Smooth muscle cell (in vitro differentiated cells): Measurements from ENCODE around the gene TMEM26. TPM values are rescaled to one million over a fixed set of nuclear protein-coding genes. Genes with fewer than 3 reads are reported as not detected.

Experiments used
- DNase-seq: peaks from one replicate; lab custom pipeline; 2025; ENCODE audit not compliant: unreplicated experiment; lab: John Stamatoyannopoulos, UW
- H2AFZ ChIP-seq: fragments of 200-600 bp; sonication (generic); 2 replicates; pipeline ENCODE4 v1.6.0; 2016; ENCODE audit warnings: antibody characterized with exemption, low read depth, mild to moderate bottlenecking
- H3F3A ChIP-seq: fragments of 200-600 bp; sonication (generic); 2 replicates; pipeline ENCODE4 v1.6.0; 2017; ENCODE audit warnings: antibody characterized with exemption, low read depth
- H3K27ac ChIP-seq: fragments of 200-600 bp; sonication (generic); 2 replicates; pipeline ENCODE4 v1.5.1; 2016; ENCODE audit warnings: low read depth, mild to moderate bottlenecking
- H3K27me3 ChIP-seq: fragments of 200-600 bp; sonication (generic); 2 replicates; pipeline ENCODE4 v1.6.1; 2016; ENCODE audit warnings: low read depth, mild to moderate bottlenecking
- H3K36me3 ChIP-seq: fragments of 200-600 bp; sonication (generic); 2 replicates; pipeline ENCODE4 v1.5.1; 2016; ENCODE audit warnings: low read depth
- H3K4me1 ChIP-seq: fragments of 200-600 bp; sonication (generic); 2 replicates; pipeline ENCODE4 v1.5.1; 2016; ENCODE audit warnings: low read depth
- H3K4me2 ChIP-seq: fragments of 200-600 bp; sonication (generic); 2 replicates; pipeline ENCODE4 v1.6.0; 2016; ENCODE audit warnings: mild to moderate bottlenecking
- H3K4me3 ChIP-seq: fragments of 200-600 bp; sonication (generic); 2 replicates; pipeline ENCODE4 v1.5.1; 2016; ENCODE audit warnings: mild to moderate bottlenecking
- H3K79me2 ChIP-seq: fragments of 200-600 bp; sonication (generic); 2 replicates; pipeline ENCODE4 v1.6.0; 2016; ENCODE audit warnings: low read depth, mild to moderate bottlenecking
- H3K9ac ChIP-seq: fragments of 200-600 bp; sonication (generic); 2 replicates; pipeline ENCODE4 v1.6.0; 2016; ENCODE audit warnings: low read depth
- H3K9me3 ChIP-seq: fragments of 200-600 bp; sonication (generic); replicated peaks from 2 replicates; pipeline ENCODE4 v1.5.1; 2016; ENCODE audit warnings: low read depth
- H4K20me1 ChIP-seq: fragments of 200-600 bp; sonication (generic); 2 replicates; pipeline ENCODE4 v1.6.0; 2016; ENCODE audit warnings: low read depth
- CTCF ChIP-seq: fragments of 200-600 bp; sonication (generic); IDR thresholded peaks from 2 replicates; pipeline ENCODE4 v1.5.1; 2017; ENCODE audit warnings: borderline replicate concordance, mild to moderate bottlenecking, antibody characterized with exemption; ENCODE audit not compliant: insufficient read depth, poor library complexity, severe bottlenecking
- WGBS: methylation state at CpG from one replicate; pipeline ENCODE4 v1.1.7; 2016; ENCODE audit warnings: low lambda C conversion rate; 5-methylcytosine and 5-hydroxymethylcytosine counted together
- polyA plus RNA-seq: library from polyadenylated mRNA; unstranded; fragments of >200 nt; fragmentation: Nextera tagmentation; extraction: Ambion mirVana; gene quantifications from 2 replicates; pipeline ENCODE4 v1.2.1, GENCODE V29; 2016
- total RNA-seq: library from RNA; depleted of rRNA; stranded (reverse); fragments of >200 nt; gene quantifications from 2 replicates; pipeline ENCODE4 v1.2.3, GENCODE V29; 2014

TMEM26 gene
- total and polyA plus RNA-seq, 2 experiments from 2014 or later: not detected

GRCh38 chr10:61487506-61487905, 34.3 kb upstream of the TMEM26 start:
- WGBS: 78% methylated on average over 5 of the region's 5 CpGs
- Histone ChIP-seq H3F3A (no peaks in the 10 kb centered on the region), H3K4me3 (no peak overlapping the region), H3K27ac (no peak overlapping the region), H2AFZ (no peak overlapping the region), H3K4me2 (no peak overlapping the region), H3K9ac (no peak overlapping the region), H3K79me2 (no peaks in the 10 kb centered on the region), H3K9me3 (no peaks in the 10 kb centered on the region), H3K36me3 (no peaks in the 10 kb centered on the region), H3K4me1 (no peaks in the 10 kb centered on the region), H3K27me3 (no peaks in the 10 kb centered on the region), H4K20me1 (no peaks in the 10 kb centered on the region)
- no peak for TF ChIP-seq CTCF
- DNase-seq: no peak

- no peak for TF ChIP-seq CTCF
- H3K4me3 ChIP-seq: no peak overlapping the region
- H3K36me3 ChIP-seq: no peaks in the 10 kb centered on the region
- H3K27me3 ChIP-seq: no peaks in the 10 kb centered on the region
- H3F3A ChIP-seq: no peaks in the 10 kb centered on the region
- no peak overlapping the region for H2AFZ ChIP-seq
- DNase-seq: no peak
- no peaks in the 10 kb centered on the region for H3K79me2 ChIP-seq
- no peak overlapping the region for H3K4me2 ChIP-seq
- no peaks in the 10 kb centered on the region for H3K9me3 ChIP-seq
- H3K9ac ChIP-seq: no peak overlapping the region
- no peaks in the 10 kb centered on the region for H4K20me1 ChIP-seq
- no peak overlapping the region for H3K27ac ChIP-seq
- WGBS: 92% methylated on average over 2 of the region's 2 CpGs
- H3K4me1 ChIP-seq: no peaks in the 10 kb centered on the region
Measured at GRCh38 chr10:61486738-61487396, 33.7 kb upstream of the TMEM26 start.

- no peaks in the 10 kb centered on the region for H4K20me1 ChIP-seq
- 95% methylated on average over 1 of the region's 1 CpG for WGBS
- H3K27ac ChIP-seq: no peak overlapping the region
- no peaks in the 10 kb centered on the region for H3K27me3 ChIP-seq
- no peaks in the 10 kb centered on the region for H3K79me2 ChIP-seq
- H3K4me1 ChIP-seq: no peaks in the 10 kb centered on the region
- TF ChIP-seq CTCF: no peak
- no peaks in the 10 kb centered on the region for H3K9me3 ChIP-seq
- H3F3A ChIP-seq: no peaks in the 10 kb centered on the region
- no peak overlapping the region for H3K4me2 ChIP-seq
- DNase-seq: no peak
- H3K4me3 ChIP-seq: no peak overlapping the region
- no peak overlapping the region for H3K9ac ChIP-seq
- H2AFZ ChIP-seq: no peak overlapping the region
- H3K36me3 ChIP-seq: no peaks in the 10 kb centered on the region
Measured at GRCh38 chr10:61486251-61486650, 33.1 kb upstream of the TMEM26 start.

GRCh38 chr10:61481597-61481996, 28.4 kb upstream of the TMEM26 start:
- Histone ChIP-seq H3K9ac (no peak overlapping the region), H3F3A (no peaks in the 10 kb centered on the region), H4K20me1 (no peaks in the 10 kb centered on the region), H3K36me3 (no peaks in the 10 kb centered on the region), H3K4me2 (no peak overlapping the region), H3K27me3 (peaks cover 9% of the 10 kb centered on the region), H3K4me1 (no peaks in the 10 kb centered on the region), H3K9me3 (no peaks in the 10 kb centered on the region), H3K27ac (no peak overlapping the region), H3K79me2 (no peaks in the 10 kb centered on the region), H3K4me3 (no peak overlapping the region), H2AFZ (no peak overlapping the region)
- WGBS: 68% methylated on average over 3 of the region's 3 CpGs
- DNase-seq: no peak
- no peak for TF ChIP-seq CTCF
